Activated naive CD8-positive, alpha-beta T cell treated with anti-CD3 and anti-CD28 coated beads, Interleukin-2, amount 50 U/mL, for 16 hours (primary cell): ENCODE data around the gene TBX4.

Source experiments
- DNase-seq: peaks from one replicate; pipeline ENCODE4 v3.0.0-alpha.2; 2020; ENCODE audit warnings: low read depth, low spot score

Gene TBX4

GRCh38 chr17:61412860-61413660 is 39.2 kb upstream of the TBX4 start:
- DNase-seq, result no peak

DNA sequence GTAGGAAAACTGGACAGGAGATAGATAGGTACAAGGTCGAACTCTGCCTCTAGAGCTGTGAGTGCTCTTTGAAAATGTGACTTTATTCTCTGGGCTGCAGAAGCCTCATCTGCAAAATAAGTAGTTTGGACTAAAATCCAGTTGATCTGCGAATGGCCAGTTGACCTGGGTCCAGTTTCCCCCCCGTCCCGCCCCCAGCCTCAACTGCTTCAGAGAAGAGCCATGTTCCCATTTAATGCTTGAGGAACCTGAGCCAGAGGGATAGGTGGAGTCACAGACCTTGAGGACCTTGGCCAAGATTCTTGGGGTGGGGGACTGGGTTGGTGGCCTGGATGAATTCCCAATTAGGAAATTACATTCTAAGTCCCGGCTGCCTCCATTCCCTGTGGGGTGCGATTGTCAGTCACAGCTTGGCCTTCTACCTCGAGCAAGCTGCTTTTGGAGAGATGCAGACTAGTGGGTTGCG is 38.5 kb upstream of the TBX4 start:
- no peak for DNase-seq

DNA sequence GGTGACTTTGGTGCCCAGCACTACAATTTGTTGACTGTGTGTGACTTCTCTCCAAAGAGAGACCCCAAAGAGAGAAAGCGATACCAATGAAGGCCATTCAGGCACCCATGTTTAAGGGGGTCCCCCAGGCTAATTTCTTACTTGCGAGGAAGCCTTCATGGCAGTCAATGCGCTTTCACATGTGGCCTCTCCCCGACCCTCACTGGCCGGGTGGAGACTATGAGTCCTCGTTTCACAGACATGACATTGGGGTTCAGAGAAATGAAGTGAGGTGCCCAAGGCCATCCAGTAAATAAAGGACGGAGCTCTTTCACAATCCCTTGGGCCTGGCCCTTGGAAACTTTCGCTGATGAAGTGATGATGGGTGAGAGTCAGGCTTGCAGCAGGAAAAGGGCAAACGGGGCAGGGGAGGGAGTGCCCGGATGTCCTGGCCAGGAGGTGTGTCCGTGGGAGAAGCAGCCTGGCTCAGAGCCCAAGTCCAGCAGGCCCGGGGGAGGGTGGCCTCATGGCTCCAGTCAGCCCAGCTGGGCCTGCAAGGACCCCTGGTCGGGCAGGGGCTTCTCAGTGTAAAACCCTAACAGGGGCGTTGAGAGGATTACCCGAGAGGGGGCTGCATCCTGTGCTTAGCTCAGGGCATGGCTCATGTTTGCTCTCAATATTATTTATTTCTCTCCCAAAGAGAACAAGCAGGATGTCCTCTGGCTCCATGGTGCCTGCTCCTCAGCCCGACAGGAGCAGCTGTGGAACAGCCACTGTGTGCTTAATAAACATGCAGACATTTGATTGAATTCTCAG is 37.9 kb upstream of the TBX4 start:
- DNase-seq, result no peak

DNA sequence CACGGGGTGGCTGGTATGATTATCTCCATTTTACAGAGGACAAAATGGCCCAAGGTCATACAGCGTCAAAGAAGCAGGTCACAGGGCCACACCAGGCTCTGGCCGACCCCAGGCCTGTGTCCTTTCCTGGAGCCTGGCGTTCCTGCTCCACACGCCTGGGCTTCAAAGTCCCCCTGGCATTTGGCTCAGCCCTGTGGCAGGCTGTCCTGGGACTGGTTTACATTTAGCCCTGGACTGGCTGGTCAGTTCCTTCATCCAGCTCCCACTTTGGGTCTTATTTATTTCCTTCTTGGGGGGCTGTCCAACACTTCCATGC is 37.3 kb upstream of the TBX4 start:
- DNase-seq, result no peak

DNA sequence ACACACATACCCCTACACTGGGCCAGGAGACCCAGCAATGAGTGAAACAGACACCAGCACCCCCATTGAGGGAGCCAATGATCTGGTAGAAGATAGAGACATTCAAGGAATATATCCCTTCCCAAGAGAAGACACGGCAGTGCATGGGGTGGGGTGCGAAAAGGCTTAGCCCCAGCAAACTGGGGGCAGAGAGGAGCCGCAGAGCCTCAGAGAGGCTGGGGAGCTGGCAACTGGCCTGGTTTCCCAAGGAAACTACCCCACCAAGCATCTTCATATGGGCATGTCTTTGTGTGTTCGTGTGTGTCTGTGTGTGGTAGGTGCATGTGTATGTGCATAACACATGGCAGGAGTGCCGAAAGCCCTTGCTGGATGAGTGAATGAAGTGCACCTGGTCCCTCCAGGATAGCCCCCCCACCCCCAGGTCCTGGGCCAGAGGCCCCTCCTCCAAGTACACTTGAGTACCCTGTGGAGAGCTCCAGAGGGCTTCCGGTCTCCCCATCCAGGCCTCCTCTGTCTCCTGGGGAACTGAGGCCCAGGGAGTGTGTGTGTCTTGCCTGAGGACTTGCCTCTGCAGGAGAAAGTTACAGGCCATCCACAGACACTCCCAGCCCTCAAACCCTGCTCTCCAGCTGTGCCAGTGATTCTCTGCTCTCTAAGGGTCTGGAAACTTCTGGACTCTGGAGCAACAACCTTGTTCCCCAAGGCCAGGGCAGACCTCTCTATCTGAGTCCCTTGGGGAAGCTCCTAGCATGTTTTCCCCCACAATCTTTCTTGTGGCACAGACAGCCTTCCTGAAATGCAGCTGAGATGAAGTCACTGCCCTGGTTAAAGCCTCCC is 36.6 kb upstream of the TBX4 start:
- DNase-seq, result no peak

- DNase-seq, result no peak
These were observed 36.0 kb upstream of the TBX4 start for GRCh38 chr17:61416211-61416539.

DNA sequence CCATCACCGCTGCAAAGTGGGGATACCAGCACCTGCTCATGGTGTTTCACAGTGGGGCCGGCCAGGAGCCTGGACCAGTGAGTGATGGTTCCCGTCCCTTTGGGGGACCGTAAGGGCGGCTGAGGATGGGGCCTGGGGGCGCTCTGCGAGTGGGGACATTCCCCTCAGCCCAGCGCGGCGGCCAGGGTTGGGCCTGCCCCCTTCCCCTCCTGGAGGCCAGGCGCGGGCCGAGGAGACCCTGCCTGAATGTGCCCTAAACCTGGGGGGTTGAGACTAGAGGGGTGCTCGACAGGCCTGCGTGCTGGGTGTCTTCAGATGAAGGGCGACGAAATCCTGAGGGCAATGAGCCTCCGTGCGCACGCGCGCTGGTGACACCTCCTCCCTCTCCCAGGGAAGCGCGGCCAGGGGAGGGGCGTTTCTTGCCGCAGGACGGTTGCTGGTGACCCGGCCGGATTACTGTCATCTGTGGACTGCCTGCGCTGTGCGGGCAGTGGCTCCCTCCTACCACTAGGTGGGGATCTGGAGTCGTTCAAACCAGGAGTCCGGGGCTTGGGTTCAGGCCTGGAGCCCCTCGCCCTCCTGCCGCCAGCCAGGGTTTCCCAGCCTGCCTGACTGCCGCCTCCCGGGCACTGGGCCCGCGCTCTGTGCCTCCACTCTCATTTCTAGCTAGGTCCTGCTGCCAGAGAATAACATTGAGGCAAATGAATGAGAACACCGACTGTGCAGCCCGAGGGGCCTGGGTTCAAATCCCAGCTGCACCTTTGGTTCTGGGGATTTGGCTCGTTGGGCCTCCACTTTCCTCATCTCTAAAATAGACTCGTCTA is 35.5 kb upstream of the TBX4 start:
- DNase-seq, result peak; percentile 30

GRCh38 chr17:61418449-61418848 is 33.8 kb upstream of the TBX4 start:
- DNase-seq, result no peak

DNA sequence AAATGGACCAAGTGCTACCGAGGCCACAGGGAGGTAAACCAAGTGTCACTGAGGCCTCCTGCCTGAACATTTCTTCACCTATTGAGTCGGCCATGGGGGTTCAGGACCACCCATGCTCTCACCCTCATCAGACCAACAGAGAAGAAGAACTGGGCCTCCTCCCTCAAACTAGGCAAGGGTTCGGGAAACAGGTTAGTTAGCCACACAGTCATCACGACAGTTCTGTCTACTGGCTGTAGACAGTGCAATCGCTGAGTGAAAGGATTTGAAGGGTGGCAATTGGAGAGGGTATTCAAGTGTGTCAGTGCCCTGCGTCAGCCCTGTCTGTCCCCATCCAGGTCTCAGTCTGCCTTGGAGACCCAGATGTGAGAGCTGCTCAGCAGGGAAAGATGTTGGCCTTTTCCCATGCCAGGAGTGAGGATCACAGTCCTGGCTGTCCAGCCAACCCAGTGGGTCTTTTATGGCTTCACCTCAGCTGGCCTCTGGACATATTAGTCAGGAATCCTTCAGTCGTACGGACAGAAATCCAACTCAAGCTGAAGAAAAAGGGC is 32.7 kb upstream of the TBX4 start:
- DNase-seq, result no peak

DNA sequence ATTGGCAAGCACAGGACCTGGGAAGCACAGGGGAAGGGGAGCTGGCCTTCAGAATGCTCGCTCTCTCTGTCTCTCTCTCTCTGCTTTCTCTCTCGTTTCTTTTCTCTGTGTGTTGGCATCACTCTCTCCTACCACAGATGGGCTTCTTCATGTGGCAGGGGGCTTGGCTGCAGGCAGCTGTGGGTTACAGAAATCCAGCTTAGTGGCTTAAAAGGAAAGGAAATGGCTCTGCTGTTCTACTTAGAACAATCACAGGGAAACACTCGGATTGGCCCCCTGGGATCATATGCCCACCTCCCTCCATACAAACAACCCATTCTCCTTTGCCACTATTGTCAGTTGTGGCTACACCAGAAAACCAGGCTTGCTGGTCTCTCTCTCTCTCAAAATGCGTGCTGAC is 32.2 kb upstream of the TBX4 start:
- DNase-seq, result no peak

DNA sequence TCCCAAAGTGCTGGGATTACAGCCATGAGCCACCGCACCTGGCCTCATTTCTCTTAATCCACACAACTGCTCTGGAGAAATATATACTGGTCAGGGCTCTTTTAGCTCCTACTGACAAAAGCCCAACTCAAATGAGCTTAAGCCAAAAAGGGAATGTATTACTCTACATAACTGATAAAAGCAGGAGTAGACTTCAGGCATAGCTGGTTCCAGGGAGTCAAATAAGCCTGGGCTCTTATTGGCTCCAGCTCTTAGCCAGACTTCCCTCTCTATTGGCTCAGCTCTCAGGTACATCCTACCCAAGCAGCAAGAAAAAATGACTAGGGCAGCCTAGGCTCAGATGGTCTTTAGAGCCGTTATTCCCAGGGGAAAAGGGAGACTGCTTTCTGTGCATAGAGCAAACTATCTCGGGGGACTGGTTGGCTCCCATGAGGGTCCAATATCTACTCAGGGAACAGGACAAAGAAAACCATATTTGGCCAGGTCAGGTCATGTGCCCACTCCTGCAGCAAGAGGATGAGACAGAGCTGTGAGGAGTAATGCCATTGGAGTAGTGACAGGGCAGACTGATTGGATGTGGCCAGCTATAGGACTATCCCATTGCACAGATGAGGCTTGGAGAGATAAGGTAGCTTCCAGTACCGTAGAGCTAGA is 31.4 kb upstream of the TBX4 start:
- no peak for DNase-seq

- no peak for DNase-seq
These were observed 30.8 kb upstream of the TBX4 start for GRCh38 chr17:61421460-61421859.

- no peak for DNase-seq
These were observed 30.0 kb upstream of the TBX4 start for GRCh38 chr17:61422116-61422799.

DNA sequence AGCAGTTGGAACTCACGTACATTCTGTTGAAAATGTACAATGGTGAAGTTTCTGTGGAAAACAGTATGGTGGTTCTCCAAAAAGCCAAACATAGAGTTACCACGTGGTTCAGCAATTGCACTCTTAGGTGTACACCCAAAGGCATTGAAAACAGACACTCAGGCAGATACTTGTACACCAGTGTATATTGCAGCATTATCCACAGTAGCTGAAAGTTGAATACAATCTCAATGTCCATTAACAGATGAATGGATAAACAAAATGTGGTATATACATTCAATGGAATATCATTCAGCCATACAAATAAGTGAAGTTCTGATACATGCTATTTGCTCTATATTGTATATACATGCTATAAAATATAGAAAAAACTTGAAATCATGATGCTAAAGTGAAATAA is 29.4 kb upstream of the TBX4 start:
- DNase-seq, result no peak

DNA sequence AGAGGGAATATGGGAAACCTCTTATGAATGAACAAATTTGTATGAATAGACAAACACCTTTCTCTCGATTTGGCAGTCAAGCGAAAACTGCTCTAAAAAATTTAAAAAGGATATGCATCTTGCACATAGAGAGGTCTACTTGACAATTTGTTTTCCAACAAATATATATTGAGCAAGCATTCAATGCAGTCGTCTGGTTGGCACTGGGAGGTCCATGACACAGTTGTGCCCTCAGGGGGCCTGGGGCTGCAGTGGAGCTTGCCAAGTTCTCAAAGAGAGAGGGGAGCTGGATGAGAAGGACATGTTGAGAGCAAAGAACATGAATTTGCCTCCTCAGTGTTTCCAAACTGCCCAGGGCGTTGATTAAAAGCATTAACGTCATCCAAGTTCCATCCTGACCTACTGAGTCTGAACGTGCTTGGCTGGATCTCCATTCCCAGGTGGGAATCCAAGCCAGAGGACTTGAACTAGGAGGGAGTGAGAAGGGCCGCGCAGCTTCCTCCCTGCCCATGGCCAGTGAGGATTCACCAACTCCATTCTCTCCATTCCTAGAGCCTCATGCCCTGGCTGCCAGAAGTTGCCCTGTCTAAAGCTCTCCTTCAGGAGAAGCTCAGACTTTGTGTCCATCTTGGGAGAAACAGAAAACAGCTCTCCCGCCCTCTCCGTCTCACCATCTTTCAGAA is 28.1 kb upstream of the TBX4 start:
- no peak for DNase-seq

DNA sequence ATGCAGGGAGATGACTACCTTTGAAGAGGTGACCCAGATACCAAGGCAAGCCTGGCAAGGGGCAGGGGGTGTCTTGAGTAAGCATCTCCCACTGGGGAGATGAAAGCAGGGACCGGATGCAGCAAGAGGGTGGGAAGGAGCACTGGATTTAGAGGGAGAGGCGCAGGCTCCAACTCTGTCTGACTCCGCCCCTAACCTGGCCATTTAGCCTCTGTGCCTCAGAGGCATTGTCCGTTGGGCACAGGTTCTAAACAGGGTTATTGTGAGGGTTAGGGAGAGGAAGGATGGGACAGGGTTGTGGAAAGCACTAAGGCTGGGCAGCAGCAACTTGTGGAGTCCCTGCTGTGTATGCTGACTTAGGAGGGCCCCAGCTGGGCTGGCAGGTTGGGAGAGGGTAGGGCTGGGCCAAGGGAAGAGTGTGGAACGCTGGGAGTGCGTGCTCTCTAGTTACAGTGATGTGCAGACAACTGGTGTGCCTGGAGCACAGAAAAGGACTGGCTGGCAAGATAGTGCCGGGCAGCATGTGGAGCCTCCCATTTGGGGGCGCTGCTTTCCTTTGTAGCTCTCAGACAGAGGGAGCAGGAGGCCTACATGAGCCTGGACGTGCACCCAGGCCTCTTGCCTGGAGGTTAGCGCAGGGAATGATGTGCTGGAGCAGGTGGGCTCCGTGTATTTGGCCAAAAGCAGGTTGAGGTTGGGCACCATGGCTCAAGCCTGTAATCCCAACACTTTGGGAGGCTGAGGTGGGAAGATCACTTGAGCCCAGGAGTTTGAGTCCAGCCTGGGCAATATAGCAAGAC is 26.3 kb upstream of the TBX4 start:
- DNase-seq, result no peak

- no peak for DNase-seq
These were observed 25.5 kb upstream of the TBX4 start for GRCh38 chr17:61426482-61427304.

DNA sequence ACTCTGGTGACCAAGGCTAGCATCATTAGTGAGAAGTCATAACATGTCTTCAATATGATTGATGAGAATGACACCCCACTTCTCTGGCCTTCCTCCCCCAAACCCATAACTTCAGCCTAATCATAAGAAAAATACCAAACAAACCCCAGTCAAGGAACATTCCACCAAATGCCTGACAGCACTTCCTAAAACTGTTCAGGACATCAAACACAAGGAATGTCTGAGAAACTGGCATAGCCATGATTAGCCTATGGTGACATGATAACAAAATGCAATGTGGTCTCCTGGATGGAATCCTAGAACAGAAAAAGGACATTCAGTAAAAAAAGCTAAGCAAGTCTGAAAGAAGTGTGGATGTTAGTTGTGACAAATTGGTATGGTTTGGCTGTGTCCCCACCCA is 24.7 kb upstream of the TBX4 start:
- DNase-seq, result no peak
